Colonic mucosa (tissue), 4 donors: ENCODE data around the gene ASPG. TPM values are rescaled to one million over a fixed set of nuclear protein-coding genes. Genes with fewer than 3 reads are reported as not detected.

ENCODE experiments used
- DNase-seq: peaks from one replicate; pipeline ENCODE4 v3.0.0-alpha.2; 2020
- H3K27ac ChIP-seq: fragments of 200-600 bp; one replicate; pipeline ENCODE4 v1.8.0; 2021
- H3K27me3 ChIP-seq: fragments of 200-600 bp; one replicate; pipeline ENCODE4 v1.8.0; 2021
- H3K36me3 ChIP-seq: fragments of 200-600 bp; one replicate; pipeline ENCODE4 v1.8.0; 2021
- H3K4me1 ChIP-seq: fragments of 200-600 bp; one replicate; pipeline ENCODE4 v1.8.0; 2021; ENCODE audit warnings: mild to moderate bottlenecking
- H3K4me3 ChIP-seq: fragments of 200-600 bp; one replicate; pipeline ENCODE4 v1.8.0; 2021
- H3K9ac ChIP-seq, 2 donors: one replicate each; pipeline ENCODE4 v1.7.0; 2013; ENCODE audit warnings: control low read depth in 2 of 2, low read depth in 2 of 2, low read length in 2 of 2
- H3K9me3 ChIP-seq: fragments of 200-600 bp; one replicate; pipeline ENCODE4 v1.8.0; 2021
- intact Hi-C: fragments of 100-400 bp; cut with DNase I; formaldehyde crosslinking; loops from one replicate; pipeline ENCODE4 v1.14.1; 2022
- total RNA-seq, 2 donors: library from RNA; stranded (reverse); fragmentation: NEBNext Ultra II Directional in 1 of 2; extraction: Animal tissue kit (Norgen Biotek cat#: 25700) in 1 of 2; gene quantifications; one replicate each; pipeline ENCODE4 v1.2.1, GENCODE V29; 2021
- TF ChIP-seq, protein P1 (sequence below): fragments of 200-600 bp; IDR thresholded peaks from one replicate; pipeline ENCODE4 v1.8.0; 2022; ENCODE audit warnings: antibody characterized with exemption, mild to moderate bottlenecking
- donor health status: healthy.
- donor health status: DM: no; HTN: no; CAD: no.
- donor health status: DM: no; HTN: no; CAD: no.

The ASPG gene
- total RNA-seq, 2 donors from 2014 or later: 1.4 to 7.5 TPM

DNA sequence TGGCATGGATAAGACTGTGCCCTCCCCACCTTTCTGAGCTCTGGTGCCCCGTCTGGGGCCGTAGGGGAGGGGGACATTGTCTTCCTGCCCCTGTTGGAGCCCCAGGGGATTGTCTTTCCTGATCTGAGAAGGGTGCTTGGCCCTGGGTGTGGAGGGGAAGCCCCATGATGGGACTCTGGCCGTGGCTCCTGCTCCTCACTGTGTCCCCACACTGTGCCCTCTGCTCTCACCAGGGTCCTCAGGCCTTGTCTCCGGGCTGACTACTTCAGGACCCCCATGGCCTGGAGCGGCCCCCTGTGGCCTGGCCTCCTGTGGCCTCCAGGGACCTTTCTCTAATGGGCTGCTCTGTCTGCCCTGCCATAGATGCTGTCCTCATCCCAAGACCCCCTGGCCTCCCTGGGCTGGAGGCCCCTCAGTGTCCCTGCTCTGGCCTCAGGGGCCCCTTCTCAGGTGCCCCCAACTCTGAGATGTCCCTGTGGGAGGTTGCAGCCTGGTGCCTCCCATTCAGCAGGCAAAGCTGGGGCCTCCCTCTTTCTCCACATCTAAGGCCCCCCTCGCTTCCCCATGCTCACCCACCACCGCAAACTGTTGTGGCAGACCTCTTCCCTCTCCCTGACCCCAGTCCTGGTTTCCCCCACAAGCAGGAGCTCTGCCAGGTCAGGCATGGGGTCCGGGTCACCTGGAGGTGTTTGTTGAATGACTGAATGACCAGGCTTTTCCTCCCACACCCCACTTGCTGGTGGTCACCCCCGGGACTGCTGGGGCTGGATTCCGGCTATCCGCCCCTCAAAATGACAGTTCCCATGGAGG is 56.8 kb downstream of the ASPG start:
- Histone ChIP-seq H3K4me1 (peaks cover 6% of the 10 kb centered on the region), H3K27ac (no peak overlapping the region), H3K9ac (no peak overlapping the region), H3K9me3 (no peaks in the 10 kb centered on the region), H3K27me3 (peaks cover under 1% of the 10 kb centered on the region), H3K4me3 (no peak overlapping the region), H3K36me3 (no peaks in the 10 kb centered on the region)
- TF ChIP-seq, protein P1, sequence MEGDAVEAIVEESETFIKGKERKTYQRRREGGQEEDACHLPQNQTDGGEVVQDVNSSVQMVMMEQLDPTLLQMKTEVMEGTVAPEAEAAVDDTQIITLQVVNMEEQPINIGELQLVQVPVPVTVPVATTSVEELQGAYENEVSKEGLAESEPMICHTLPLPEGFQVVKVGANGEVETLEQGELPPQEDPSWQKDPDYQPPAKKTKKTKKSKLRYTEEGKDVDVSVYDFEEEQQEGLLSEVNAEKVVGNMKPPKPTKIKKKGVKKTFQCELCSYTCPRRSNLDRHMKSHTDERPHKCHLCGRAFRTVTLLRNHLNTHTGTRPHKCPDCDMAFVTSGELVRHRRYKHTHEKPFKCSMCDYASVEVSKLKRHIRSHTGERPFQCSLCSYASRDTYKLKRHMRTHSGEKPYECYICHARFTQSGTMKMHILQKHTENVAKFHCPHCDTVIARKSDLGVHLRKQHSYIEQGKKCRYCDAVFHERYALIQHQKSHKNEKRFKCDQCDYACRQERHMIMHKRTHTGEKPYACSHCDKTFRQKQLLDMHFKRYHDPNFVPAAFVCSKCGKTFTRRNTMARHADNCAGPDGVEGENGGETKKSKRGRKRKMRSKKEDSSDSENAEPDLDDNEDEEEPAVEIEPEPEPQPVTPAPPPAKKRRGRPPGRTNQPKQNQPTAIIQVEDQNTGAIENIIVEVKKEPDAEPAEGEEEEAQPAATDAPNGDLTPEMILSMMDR: no peak
- no peak for DNase-seq
- intact Hi-C loops: no loop called here

DNA sequence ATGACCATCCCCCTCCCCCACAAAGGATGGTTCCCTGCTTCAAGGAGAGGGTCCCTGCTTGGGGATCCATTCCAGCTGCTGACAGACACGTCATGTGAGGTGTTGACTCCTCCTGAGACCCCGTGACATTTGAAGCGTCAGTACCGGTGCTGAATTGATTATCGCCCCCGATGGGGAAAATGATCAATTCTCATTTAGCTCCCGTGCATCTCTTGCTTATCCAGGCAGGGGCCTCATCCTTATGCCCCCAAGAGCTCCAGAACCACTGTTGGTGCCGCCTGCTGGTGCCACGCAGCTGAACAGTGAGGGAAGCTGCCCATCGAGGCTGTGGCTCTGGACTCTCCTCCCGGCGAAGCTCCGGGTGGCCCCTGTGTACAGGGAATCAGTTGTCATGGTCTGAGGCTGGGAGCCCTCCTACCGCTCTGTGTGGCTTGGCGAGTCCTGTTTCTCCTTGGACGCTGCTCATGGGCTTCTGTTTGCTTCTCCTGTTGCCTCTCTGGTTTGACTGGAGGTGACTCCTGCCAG is 57.5 kb downstream of the ASPG start:
- H3K27ac ChIP-seq: no peak overlapping the region
- no peak overlapping the region for H3K9ac ChIP-seq
- H3K36me3 ChIP-seq: no peaks in the 10 kb centered on the region
- no peak for DNase-seq
- no peak overlapping the region for H3K4me3 ChIP-seq
- TF ChIP-seq, protein P1: no peak
- intact Hi-C loops: no loop called here
- no peaks in the 10 kb centered on the region for H3K27me3 ChIP-seq
- H3K4me1 ChIP-seq: peaks cover under 1% of the 10 kb centered on the region
- H3K9me3 ChIP-seq: no peaks in the 10 kb centered on the region

DNA sequence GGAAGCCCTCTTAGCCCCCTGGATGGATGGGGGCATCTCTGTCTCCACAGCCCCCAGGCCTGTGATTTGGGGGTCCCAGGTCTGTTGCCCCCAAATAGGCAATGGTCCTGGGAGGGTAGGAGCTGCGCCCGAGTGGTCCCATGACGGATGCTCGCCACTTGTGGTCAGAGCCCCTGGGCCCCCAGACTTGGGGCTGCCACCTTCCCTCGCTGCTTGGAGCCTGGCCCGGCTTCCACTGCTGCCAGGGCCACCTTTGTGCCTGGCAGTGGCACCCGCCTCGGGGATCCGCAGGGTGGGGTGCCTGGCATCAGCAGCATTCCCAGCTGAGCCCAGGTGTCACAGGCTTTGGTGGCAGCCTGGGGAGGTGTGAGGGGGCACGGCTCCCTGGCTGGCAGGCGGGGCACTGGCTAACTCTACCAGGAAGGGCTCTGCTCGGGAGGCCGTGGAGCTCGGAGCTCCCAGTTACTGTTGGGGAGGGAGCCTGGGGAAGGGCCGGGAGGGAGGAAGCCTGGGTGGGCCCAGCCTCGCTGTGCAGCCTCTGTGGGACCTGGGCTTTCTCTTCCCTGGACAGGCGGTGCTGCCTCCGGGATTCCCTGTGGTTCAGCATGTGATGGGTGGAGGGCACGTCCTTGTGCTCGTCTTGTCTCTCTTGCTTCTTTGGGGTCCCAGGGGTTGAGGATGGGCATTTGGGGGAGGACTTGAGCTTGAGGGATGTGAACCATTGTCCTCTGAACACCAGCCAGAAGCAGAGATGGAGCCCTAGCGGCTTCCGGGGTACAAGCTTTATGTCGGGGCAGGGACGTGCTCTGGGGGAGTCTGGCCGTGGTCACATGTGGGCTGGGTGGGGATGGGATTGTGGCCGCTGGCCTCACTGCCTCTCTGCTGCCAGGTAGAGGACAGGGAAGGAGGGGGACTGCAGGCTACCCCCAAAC is 58.3 kb downstream of the ASPG start:
- intact Hi-C loops: no loop called here
- H3K4me1 ChIP-seq: no peaks in the 10 kb centered on the region
- no peaks in the 10 kb centered on the region for H3K36me3 ChIP-seq
- no peak overlapping the region for H3K4me3 ChIP-seq
- no peaks in the 10 kb centered on the region for H3K27me3 ChIP-seq
- DNase-seq: no peak
- no peak overlapping the region for H3K9ac ChIP-seq
- H3K9me3 ChIP-seq: no peaks in the 10 kb centered on the region
- no peak overlapping the region for H3K27ac ChIP-seq
- TF ChIP-seq, protein P1: no peak

DNA sequence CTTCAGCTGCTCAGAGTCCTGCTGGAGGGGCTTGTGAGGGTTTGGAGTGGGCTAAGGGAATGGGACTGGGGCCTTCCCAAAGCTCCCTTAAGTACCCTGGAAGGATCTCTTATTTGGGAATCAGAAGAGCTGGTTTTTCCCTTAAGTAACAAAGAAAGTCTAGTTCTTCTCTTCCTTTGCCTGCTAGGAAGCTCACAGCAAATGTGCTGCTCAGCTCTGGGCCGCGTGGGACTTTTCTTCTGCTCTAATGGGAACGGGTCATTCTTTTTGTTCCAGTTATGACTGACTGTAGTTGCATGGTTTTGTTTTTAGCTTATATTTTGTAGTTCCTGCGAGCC is 58.9 kb downstream of the ASPG start:
- TF ChIP-seq, protein P1: no peak
- H3K4me3 ChIP-seq: no peak overlapping the region
- H3K9me3 ChIP-seq: no peaks in the 10 kb centered on the region
- no peaks in the 10 kb centered on the region for H3K4me1 ChIP-seq
- no peaks in the 10 kb centered on the region for H3K27me3 ChIP-seq
- no peak for DNase-seq
- no peak overlapping the region for H3K9ac ChIP-seq
- H3K27ac ChIP-seq: no peak overlapping the region
- intact Hi-C loops: no loop called here
- H3K36me3 ChIP-seq: no peaks in the 10 kb centered on the region

DNA sequence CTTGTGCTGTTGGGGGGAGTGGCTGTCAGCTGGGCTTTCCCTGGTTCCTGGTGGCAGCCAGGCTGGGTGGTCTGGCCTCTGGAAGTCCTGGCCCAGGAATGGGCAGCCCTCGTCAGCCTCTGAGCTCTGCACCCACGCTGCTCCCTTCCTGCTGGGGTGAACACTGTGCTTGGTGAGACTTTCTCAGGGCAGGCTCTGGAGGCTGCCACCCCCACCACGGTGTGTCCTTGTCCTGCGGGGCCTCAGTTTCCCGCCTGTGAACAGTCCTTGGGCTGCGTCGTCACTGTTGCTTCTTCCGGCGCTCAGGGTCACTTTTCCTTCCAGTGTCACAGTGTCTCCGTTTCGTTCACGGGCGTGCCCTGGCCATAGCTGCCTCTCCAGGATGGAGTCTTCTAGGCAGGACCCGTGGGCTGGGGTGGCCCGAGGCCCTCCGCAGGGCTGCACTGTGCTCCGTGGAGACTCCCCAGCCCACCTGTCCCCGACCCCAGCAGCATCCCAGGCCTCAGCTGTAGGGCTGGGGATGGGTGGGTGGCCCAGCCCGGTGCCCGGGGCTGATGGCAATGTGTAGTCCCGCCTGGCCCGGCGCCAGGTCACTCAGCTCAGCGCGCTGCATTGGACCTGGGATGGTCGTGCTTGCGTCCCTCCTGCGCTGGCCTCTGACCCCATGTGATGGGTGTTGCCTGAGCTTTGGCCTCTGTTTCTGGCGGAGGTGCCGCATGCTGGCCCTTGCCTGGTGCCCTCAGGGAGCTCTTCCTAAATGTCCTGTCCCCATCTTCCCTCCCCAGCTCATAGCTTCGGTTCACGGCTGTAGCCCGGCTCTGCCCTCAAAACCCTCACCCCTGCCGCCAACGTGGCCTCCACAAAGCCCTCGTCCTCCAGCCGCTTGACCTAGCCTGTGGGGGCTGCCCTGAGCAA is 59.7 kb downstream of the ASPG start:
- Histone ChIP-seq H3K4me3 (no peak overlapping the region), H3K4me1 (no peaks in the 10 kb centered on the region), H3K27ac (no peak overlapping the region), H3K27me3 (no peaks in the 10 kb centered on the region), H3K9me3 (no peaks in the 10 kb centered on the region), H3K9ac (no peak overlapping the region), H3K36me3 (no peaks in the 10 kb centered on the region)
- intact Hi-C loops: no loop called here
- DNase-seq: no peak
- TF ChIP-seq, protein P1: no peak
